Measurements from ENCODE around the gene ALDH6A1.
"Not testable (repeated sequence)": the region's sequence is repeated elsewhere in the genome, so short reads cannot be mapped to it uniquely, and the experiment has no call there.

Gene ALDH6A1

GRCh38 chr14:74084277-74085046 is at the start of gene ALDH6A1, which contains the start of gene LIN52:
Gene ALDH6A1 (minus strand): TSS chr14:74084453. CDS start chr14:74084394, 59 bp downstream.
Gene LIN52 (plus strand): TSS chr14:74084956. CDS start chr14:74084975, 19 bp downstream.
- peak; percentile 100 for DNase-seq (ENCODE audit: low read depth, low spot score)

DNA sequence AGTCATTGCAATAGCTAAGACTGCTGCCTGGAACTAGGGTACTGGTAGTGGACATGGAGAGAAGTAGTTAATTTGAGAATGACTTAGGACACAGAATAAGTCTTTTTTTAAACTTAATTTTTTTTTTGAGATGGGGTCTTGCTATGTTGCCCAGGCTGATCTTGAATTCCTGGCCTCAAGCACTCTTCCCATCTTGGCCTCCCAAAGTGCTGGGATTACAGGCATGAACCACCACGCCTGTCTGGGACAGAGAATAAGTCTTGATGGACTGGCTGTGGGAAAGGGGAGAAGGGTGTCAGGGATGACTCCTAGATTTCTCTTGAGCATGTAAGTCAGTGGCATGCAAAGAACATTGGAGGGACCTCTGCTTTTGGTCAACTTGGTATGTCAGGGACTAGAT is 43.4 kb upstream of the ALDH6A1 start:
- no peak for DNase-seq (ENCODE audit: low read depth, low spot score)

GRCh38 chr14:74126315-74127013 is 42.2 kb upstream of the ALDH6A1 start:
- no peak for DNase-seq (ENCODE audit: low read depth, low spot score)

GRCh38 chr14:74125487-74125886 is 41.2 kb upstream of the ALDH6A1 start:
- not testable (repeated sequence) for DNase-seq (ENCODE audit: low read depth, low spot score)

DNA sequence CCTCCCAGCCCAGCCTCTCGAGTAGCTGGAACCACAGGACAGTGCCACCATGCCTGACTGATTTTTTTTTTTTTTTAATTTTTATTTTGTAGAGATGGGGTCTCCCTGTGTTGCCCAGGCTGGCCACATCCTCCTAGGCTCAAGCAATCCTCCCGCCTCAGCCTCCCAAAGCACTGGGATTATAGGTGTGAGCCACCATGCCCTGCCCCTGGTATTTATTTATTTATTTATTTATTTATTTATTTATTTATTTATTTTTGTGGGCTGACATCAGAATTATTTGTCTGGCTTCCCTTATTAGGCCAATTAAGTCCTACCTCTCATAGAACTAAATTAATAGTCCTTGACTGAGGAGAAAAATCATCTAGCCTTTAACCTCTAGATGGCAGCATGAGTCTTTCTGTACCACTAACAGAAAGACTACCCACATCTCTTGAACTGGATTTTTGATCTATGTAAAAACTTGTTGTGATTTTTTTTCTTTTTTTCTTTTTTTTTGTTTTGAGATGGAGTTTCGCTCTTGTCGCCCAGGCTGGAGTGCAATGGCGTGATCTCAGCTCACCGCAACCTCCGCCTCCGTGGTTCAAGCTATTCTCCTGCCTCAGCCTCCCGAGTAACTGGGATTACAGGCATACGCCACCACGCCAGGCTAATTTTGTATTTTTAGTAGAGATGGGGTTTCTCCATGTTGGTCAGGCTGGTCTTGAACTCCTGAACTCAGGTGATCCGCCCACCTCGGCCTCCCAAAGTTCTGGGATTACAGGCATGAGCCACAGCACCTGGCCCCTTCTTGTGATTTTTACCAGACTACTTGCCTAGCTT is 27.4 kb upstream of the ALDH6A1 start:
- DNase-seq (ENCODE audit: low read depth, low spot score) = not testable (repeated sequence)

- DNase-seq (ENCODE audit: low read depth, low spot score) = no peak
Measured at GRCh38 chr14:74109369-74109768, 25.1 kb upstream of the ALDH6A1 start.

DNA sequence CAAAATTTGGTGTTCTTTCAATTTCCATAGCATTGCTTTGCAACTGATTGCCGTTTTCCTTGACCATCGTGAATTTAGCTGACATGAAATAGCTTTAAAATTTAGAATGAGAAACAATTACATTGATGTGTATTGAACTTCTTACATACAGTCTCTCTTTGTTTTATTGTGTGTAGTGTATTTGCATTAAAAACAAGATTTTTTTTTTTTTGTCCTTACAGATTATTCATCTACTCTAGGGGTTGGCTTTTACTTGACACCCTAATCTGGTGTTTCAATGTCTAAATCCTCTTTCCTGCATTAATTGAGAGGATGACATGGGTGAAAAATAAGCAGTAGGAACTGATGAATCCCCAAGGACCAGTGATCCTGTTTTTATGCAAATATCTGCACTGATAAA is 21.1 kb upstream of the ALDH6A1 start:
- no peak for DNase-seq (ENCODE audit: low read depth, low spot score)

DNA sequence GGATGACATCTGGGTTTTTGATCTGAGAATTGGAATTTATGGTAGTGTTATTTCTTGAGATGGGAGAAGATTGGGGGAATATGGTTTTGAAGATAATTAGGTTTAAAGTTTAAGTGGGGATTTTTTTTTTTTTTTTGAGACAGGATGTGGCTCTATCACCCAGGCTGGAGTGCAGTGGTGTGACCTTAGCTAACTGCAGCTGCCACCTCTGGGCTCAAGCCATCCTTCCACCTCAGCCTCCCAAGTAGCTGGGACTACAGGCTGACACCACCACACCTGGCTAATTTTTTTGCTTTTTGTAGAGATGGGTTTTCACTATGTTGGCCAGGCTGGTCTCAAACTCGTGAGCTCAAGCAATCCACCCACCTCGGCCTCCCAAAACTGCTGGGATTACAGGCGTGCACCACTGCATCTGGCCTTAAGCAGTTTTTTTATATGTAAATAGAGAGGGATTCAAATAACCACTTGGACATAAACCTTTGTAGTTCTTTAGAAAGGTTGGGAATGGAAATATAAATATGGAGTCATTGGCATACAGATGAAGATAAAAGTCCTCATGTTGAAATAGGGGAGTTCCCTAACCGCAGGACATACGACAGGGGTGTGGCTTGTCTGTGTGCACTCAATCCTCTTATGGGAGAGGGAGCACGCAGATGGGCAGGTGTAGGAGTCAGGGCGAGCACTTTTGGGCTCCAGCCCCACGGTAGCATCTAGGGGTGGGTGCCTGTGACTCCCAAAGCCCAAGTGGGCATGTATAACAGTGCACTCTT is 5.2 kb upstream of the ALDH6A1 start:
- no peak for DNase-seq (ENCODE audit: low read depth, low spot score)

GRCh38 chr14:74085828-74086227 is 1.6 kb upstream of the ALDH6A1 start:
- DNase-seq (ENCODE audit: low read depth, low spot score) = no peak

GRCh38 chr14:74085047-74085637 is 889 bp upstream of the ALDH6A1 start:
- no peak for DNase-seq (ENCODE audit: low read depth, low spot score)

DNA sequence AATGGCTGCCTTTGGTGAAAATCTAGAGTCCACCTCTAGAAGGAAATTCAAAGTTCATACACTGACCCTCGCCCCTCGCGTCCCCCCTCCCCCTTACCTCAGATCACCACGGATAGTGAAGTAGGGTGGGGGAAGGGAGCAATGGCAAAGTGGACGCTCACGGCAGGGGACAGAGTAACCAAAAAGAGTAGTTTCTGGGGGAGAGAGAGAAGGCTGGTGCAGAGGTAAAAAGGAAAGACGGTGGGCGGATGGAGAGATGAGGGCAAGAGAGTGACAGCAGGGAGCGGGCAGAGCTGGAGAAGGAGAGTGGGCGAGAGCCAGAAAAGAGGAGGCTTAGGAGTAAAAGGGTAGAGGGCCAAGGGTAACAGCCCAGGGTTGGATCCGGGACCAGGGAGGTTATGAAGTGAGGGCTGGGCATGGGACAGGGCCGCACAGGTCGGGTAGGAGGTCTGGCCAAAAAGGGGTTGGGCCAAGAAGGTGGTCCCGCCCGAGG is 423 bp downstream of the ALDH6A1 start:
- DNase-seq (ENCODE audit: low read depth, low spot score) = no peak

DNA sequence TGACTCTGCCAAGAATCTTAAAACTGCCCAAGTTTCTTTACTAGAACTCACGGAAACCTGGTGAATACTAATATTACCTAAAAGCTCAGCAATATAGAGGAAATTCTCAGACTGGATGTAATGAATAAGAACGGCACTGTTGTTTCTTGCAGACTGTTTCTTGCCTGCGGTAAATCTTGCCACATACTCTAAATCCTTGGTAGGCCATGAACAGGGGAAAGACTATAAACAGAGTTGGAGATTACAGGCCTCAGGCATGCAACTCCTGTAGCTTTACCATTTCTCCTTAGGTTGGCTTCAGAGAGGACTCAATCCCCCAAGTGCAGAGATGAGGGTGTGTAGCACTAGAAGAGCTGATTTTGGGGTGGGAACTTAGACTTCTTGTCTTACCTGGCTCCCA is 1.1 kb downstream of the ALDH6A1 start:
- DNase-seq (ENCODE audit: low read depth, low spot score) = no peak

DNA sequence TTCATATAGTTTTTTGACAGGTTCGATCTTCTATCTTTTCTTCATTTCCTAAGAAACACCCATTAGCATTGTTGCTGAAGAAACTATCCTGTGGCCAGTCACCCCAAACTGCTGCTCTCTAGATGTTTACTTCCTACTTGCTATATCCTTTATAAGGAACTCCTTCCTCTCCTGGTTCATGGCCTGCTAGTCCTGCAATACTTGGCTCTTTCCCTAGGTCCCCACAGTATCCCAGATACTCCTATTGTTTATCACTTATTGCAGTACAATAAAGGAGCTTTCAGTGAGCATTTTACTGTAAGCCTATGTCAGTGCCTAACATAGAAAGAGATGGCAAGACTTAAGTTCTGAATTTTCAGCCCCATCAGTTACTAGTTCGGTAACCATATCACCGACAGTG is 2.8 kb downstream of the ALDH6A1 start:
- no peak for DNase-seq (ENCODE audit: low read depth, low spot score)

DNA sequence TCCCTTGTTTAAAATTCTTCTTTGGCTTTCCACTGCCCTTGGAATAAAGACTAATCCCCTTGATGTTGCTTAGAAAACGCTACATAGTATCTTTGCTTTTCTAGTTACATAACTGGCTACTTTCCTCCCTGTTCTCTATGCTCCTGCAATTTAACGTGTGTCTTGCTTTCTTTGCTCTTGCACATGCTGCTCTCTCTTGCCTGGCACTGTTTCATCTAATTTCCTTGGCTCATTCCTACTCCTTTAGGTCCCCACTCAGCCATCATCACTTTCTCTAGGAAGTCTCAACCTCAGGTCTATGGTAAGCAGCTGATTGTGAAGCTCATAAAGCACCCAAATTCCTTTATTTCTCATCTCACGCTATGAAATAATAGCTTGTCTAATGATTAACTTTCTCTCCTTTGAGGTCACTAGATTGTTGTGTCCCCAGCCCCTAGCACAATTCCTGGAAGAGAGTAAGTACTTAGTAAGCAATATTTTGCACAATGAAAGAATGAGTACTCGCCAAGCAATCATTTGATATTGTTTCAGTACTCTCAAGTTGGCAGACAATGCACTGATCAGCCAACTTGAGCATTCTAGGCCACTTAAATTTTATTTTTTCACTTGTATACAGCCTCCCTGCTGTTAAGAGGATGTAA is 3.3 kb downstream of the ALDH6A1 start:
- DNase-seq (ENCODE audit: low read depth, low spot score) = no peak

DNA sequence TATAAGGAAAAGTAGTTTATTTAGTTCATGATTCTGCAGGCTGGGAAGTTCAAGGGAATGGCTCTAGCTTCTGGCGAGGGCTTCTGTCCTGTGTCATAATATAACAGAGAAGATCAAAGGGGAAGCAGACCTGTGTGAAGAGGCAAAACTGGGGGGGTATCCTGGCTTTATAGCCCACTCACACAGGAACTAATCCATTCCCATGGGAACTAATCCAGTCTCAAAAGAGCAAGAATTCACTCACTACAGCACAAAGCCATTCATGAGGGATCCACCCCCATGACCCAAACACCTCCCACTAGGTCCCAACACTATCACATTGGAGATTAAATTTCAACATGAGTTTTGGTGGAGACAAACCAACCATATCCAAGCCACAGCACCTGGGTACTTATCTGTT is 6.9 kb downstream of the ALDH6A1 start:
- DNase-seq (ENCODE audit: low read depth, low spot score) = no peak

GRCh38 chr14:74065746-74066575 is 18.3 kb downstream of the ALDH6A1 start:
- no peak for DNase-seq (ENCODE audit: low read depth, low spot score)

GRCh38 chr14:74064883-74065282 is 19.4 kb downstream of the ALDH6A1 start:
- DNase-seq (ENCODE audit: low read depth, low spot score) = no peak

GRCh38 chr14:74064426-74064825 is 19.8 kb downstream of the ALDH6A1 start:
- no peak for DNase-seq (ENCODE audit: low read depth, low spot score)

DNA sequence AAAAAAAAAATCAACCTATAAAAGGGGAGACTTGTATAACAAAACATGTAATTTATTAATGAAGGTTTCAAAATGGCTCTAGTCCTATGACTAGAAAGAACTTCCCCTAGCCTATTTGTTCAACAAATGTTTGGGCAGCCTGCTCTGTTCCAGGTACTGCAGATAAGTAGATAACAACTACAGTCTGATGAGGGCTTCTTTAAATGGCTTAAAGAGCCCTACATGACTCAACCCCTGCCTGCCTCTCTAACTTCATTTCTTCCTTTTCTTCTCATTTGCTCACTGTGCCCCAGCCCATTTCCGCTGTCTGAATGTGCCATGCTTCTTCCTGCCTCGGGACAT is 21.5 kb downstream of the ALDH6A1 start:
- no peak for DNase-seq (ENCODE audit: low read depth, low spot score)

Data from activated naive CD8-positive, alpha-beta T cell treated with anti-CD3 and anti-CD28 coated beads, Interleukin-2, amount 50 U/mL, for 16 hours (primary cell).